Measurements from ENCODE around the gene TXNL4A.
A peak's percentile ranks its signal among the peaks of the same experiment; 100 is the strongest.
"Not testable (repeated sequence)": the region's sequence is repeated elsewhere in the genome, so short reads cannot be mapped to it uniquely, and the experiment has no call there.

TXNL4A gene

GRCh38 chr18:80009661-80010550, 21.5 kb upstream of the TXNL4A start:
- TF ChIP-seq, protein P1, sequence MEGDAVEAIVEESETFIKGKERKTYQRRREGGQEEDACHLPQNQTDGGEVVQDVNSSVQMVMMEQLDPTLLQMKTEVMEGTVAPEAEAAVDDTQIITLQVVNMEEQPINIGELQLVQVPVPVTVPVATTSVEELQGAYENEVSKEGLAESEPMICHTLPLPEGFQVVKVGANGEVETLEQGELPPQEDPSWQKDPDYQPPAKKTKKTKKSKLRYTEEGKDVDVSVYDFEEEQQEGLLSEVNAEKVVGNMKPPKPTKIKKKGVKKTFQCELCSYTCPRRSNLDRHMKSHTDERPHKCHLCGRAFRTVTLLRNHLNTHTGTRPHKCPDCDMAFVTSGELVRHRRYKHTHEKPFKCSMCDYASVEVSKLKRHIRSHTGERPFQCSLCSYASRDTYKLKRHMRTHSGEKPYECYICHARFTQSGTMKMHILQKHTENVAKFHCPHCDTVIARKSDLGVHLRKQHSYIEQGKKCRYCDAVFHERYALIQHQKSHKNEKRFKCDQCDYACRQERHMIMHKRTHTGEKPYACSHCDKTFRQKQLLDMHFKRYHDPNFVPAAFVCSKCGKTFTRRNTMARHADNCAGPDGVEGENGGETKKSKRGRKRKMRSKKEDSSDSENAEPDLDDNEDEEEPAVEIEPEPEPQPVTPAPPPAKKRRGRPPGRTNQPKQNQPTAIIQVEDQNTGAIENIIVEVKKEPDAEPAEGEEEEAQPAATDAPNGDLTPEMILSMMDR (IDR thresholded peaks at IDR 0.05; ENCODE audit: insufficient read depth, missing control alignments): no peak
- DNase-seq (ENCODE audit: insufficient read length, low spot score) (no peak), FAIRE-seq (no peak)

GRCh38 chr18:80006724-80007123, 18.4 kb upstream of the TXNL4A start:
- TF ChIP-seq, protein P1 (IDR thresholded peaks at IDR 0.05; ENCODE audit: insufficient read depth, missing control alignments): no peak
- no peak for FAIRE-seq
- no peak for DNase-seq (ENCODE audit: insufficient read length, low spot score)

DNA sequence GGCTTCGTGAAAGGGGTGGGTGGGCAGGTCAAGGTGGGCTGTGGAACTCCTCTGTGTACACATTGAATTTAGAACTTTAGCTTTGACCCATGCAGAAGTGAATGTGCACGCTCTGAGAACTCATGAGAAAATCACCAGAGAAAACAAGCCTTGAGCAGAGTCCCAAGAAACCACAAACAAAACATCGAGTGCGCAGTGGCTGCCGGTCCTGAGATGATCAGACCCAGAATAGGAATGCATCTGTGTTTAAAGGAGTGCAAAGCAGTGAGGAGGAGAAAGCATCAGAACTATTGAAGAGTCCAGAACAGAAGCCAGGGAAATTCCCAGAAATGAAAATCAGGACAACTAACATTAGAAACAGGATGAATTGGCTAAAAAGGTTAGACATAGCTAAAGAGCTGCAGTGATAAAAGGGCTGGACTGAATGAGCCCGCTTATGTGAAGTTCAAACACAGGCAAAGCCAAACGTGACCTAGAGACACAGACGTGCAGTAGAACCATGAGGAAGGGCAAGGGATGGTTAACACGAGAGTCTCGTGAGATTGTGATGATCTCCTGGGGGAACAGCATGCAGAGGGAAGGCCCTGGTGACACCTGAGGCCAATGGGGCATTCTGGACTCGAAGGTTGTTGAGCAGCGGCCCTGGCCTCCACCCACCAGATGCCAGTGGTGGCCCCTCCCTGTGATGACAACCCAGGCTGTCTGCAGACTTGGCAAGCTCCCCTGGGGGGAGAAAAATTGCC, 16.4 kb upstream of the TXNL4A start:
- FAIRE-seq (peak; percentile 86), DNase-seq (ENCODE audit: insufficient read length, low spot score) (peak; percentile 2)
- TF ChIP-seq, protein P1 (IDR thresholded peaks at IDR 0.05; ENCODE audit: insufficient read depth, missing control alignments): no peak

- FAIRE-seq (no peak), DNase-seq (ENCODE audit: insufficient read length, low spot score) (no peak)
- TF ChIP-seq, protein P1 (IDR thresholded peaks at IDR 0.05; ENCODE audit: insufficient read depth, missing control alignments): no peak
Observed at GRCh38 chr18:80002468-80002867, 14.1 kb upstream of the TXNL4A start.

GRCh38 chr18:80000877-80001276, 12.5 kb upstream of the TXNL4A start:
- TF ChIP-seq, protein P1 (IDR thresholded peaks at IDR 0.05; ENCODE audit: insufficient read depth, missing control alignments): no peak
- DNase-seq (ENCODE audit: insufficient read length, low spot score): no peak
- no peak for FAIRE-seq

GRCh38 chr18:79999701-80000100, 11.3 kb upstream of the TXNL4A start:
- FAIRE-seq; DNase-seq (ENCODE audit: insufficient read length, low spot score): not testable (repeated sequence)

- DNase-seq (ENCODE audit: insufficient read length, low spot score): no peak
- peak; percentile 97 for FAIRE-seq
- TF ChIP-seq, protein P1 (IDR thresholded peaks at IDR 0.05; ENCODE audit: insufficient read depth, missing control alignments): no peak
Observed at GRCh38 chr18:79991494-79991893, 3.1 kb upstream of the TXNL4A start.
